IMR-90 (cell line): ENCODE measurements around the gene PGGT1B.

Experiments
- BHLHE40 ChIP-seq: fragments of 150-350 bp; IDR thresholded peaks from 2 replicates; pipeline ENCODE4 v1.6.1; 2016; ENCODE audit warnings: mild to moderate bottlenecking, low read depth, low read length
- CEBPB ChIP-seq: IDR thresholded peaks from 2 replicates; pipeline ENCODE4 v1.6.1; 2012; ENCODE audit warnings: low read depth, low read length, improper control_type of control experiment
- CHD1 ChIP-seq: IDR thresholded peaks from 2 replicates; pipeline ENCODE4 v1.6.1; 2012; ENCODE audit warnings: low read depth, low read length, improper control_type of control experiment
- CTCF ChIP-seq: conservative IDR thresholded peaks from 2 replicates; pipeline ENCODE4 v1.5.1; 2012; ENCODE audit warnings: mild to moderate bottlenecking, low read depth, low read length, improper control_type of control experiment
- FOS ChIP-seq: fragments of 150-350 bp; IDR thresholded peaks from 2 replicates; pipeline ENCODE4 v1.6.1; 2016; ENCODE audit warnings: low read depth, low read length
- MAFK ChIP-seq: IDR thresholded peaks from 2 replicates; pipeline ENCODE4 v1.6.1; 2012; ENCODE audit warnings: low read depth, low read length, improper control_type of control experiment
- MAZ ChIP-seq: IDR thresholded peaks from 2 replicates; pipeline ENCODE4 v1.6.1; 2012; ENCODE audit warnings: low read depth, mild to moderate bottlenecking, low read length, improper control_type of control experiment, moderate library complexity, borderline replicate concordance
- NFE2L2 ChIP-seq: fragments of 150-350 bp; IDR thresholded peaks from 2 replicates; pipeline ENCODE4 v1.6.1; 2016; ENCODE audit warnings: low read depth, mild to moderate bottlenecking, low read length
- POLR2A ChIP-seq: IDR thresholded peaks from 2 replicates; pipeline ENCODE4 v1.6.1; 2012; ENCODE audit warnings: mild to moderate bottlenecking, low read depth, low read length
- RAD21 ChIP-seq: IDR thresholded peaks from 2 replicates; pipeline ENCODE4 v1.6.1; 2012; ENCODE audit warnings: low read length, improper control_type of control experiment
- RCOR1 ChIP-seq: IDR thresholded peaks from 2 replicates; pipeline ENCODE4 v1.6.1; 2012; ENCODE audit warnings: mild to moderate bottlenecking, low read length, improper control_type of control experiment; ENCODE audit not compliant: insufficient replicate concordance
- RFX5 ChIP-seq: IDR thresholded peaks from 2 replicates; pipeline ENCODE4 v1.8.0; 2012; ENCODE audit warnings: low read depth, mild to moderate bottlenecking, low read length, moderate library complexity
- SMC3 ChIP-seq: fragments of 150-350 bp; IDR thresholded peaks from 2 replicates; pipeline ENCODE4 v1.6.1; 2016; ENCODE audit warnings: low read depth, mild to moderate bottlenecking, antibody characterized with exemption, low read length, moderate library complexity
- USF2 ChIP-seq: fragments of 150-350 bp; IDR thresholded peaks from 2 replicates; pipeline ENCODE4 v1.6.1; 2017; ENCODE audit warnings: mild to moderate bottlenecking, antibody characterized with exemption, low read length, low read depth

GRCh38 chr5:115241881-115242642 is 20.6 kb downstream of the PGGT1B start:
- TF ChIP-seq CTCF (no peak), FOS (no peak), BHLHE40 (no peak), RAD21 (no peak), RCOR1 (no peak), SMC3 (no peak), USF2 (no peak), POLR2A (no peak), CEBPB (no peak), MAFK (no peak), RFX5 (no peak), NFE2L2 (no peak), CHD1 (no peak), MAZ (no peak)
